GM23338 (cell line): ENCODE results near the gene PPM1H. TPM values are rescaled to one million over a fixed set of nuclear protein-coding genes. Genes with fewer than 3 reads are reported as not detected.

ENCODE experiments used
- ATAC-seq: fragments of 200-7000 bp; cut with Tn5 transposase; 3 replicates; pipeline ENCODE4 v1.9.1; 2020
- DNase-seq: peaks from one replicate; pipeline ENCODE4 v3.0.0-alpha.2; 2015; ENCODE audit warnings: low spot score
- H2AFZ ChIP-seq: fragments of 200-600 bp; sonication (generic); 2 replicates; pipeline ENCODE4 v1.8.0; 2016; ENCODE audit warnings: antibody characterized with exemption, mild to moderate bottlenecking, moderate library complexity
- H3F3A ChIP-seq: fragments of 200-600 bp; sonication (generic); replicated peaks from 2 replicates; pipeline ENCODE4 v1.8.0; 2017; ENCODE audit warnings: antibody characterized with exemption, mixed run types, low read depth
- H3K27ac ChIP-seq: fragments of 200-600 bp; sonication (generic); 2 replicates; pipeline ENCODE4 v1.6.1; 2016; ENCODE audit warnings: low read depth
- H3K27me3 ChIP-seq: fragments of 200-600 bp; sonication (generic); 2 replicates; pipeline ENCODE4 v1.8.0; 2016; ENCODE audit warnings: mild to moderate bottlenecking, mixed run types, moderate library complexity; ENCODE audit not compliant: insufficient read depth
- H3K36me3 ChIP-seq: fragments of 200-600 bp; sonication (generic); 2 replicates; pipeline ENCODE4 v1.8.0; 2016; ENCODE audit warnings: mild to moderate bottlenecking; ENCODE audit not compliant: insufficient read depth
- H3K4me1 ChIP-seq: fragments of 200-600 bp; sonication (generic); 2 replicates; pipeline ENCODE4 v1.8.0; 2016; ENCODE audit warnings: mild to moderate bottlenecking, moderate library complexity; ENCODE audit not compliant: insufficient read depth
- H3K4me2 ChIP-seq: fragments of 200-600 bp; sonication (generic); 2 replicates; pipeline ENCODE4 v1.7.1; 2017; ENCODE audit warnings: mixed run types
- H3K4me3 ChIP-seq: fragments of 200-600 bp; sonication (generic); 2 replicates; pipeline ENCODE4 v1.6.1; 2016; ENCODE audit warnings: mixed run types
- H3K79me2 ChIP-seq: fragments of 200-600 bp; sonication (generic); replicated peaks from 2 replicates; pipeline ENCODE4 v1.8.0; 2017; ENCODE audit warnings: mild to moderate bottlenecking; ENCODE audit not compliant: insufficient read depth
- H3K9me2 ChIP-seq: fragments of 200-600 bp; sonication (generic); 2 replicates; pipeline ENCODE4 v1.8.0; 2017; ENCODE audit not compliant: insufficient read depth
- H4K20me1 ChIP-seq: fragments of 200-600 bp; sonication (generic); replicated peaks from 2 replicates; pipeline ENCODE4 v1.8.0; 2017; ENCODE audit warnings: mild to moderate bottlenecking; ENCODE audit not compliant: insufficient read depth
- H3K27ac Mint-ChIP-seq: 2 replicates; pipeline ENCODE4 v1.8.0; 2020; ENCODE audit warnings: inconsistent platforms, mild to moderate bottlenecking, moderate library complexity, mixed read lengths
- H3K27me3 Mint-ChIP-seq: 3 replicates; pipeline ENCODE4 v1.8.0; 2022; ENCODE audit warnings: low read depth, mild to moderate bottlenecking, moderate library complexity, mixed read lengths, inconsistent platforms; ENCODE audit not compliant: insufficient read depth, poor library complexity
- H3K36me3 Mint-ChIP-seq: 3 replicates; pipeline ENCODE4 v1.8.0; 2021; ENCODE audit warnings: low read depth, mild to moderate bottlenecking, inconsistent platforms, moderate library complexity, mixed read lengths
- H3K4me1 Mint-ChIP-seq: 3 replicates; pipeline ENCODE4 v1.8.0; 2020; ENCODE audit warnings: mild to moderate bottlenecking, inconsistent platforms, mixed read lengths
- H3K4me3 Mint-ChIP-seq: 3 replicates; pipeline ENCODE4 v1.8.0; 2021; ENCODE audit warnings: moderate library complexity, mild to moderate bottlenecking, inconsistent platforms, mixed read lengths
- H3K9me3 Mint-ChIP-seq: 3 replicates; pipeline ENCODE4 v1.8.0; 2020; ENCODE audit warnings: moderate library complexity, mild to moderate bottlenecking, inconsistent platforms, mixed read lengths
- CREB1 ChIP-seq: fragments of 250-450 bp; sonication (Bioruptor Pico); IDR thresholded peaks from 2 replicates; pipeline ENCODE4 v1.5.0; 2020; ENCODE audit warnings: low read depth, mild to moderate bottlenecking, moderate library complexity
- CTCF ChIP-seq, 2 experiments: fragments of 200-600 bp in 1 of 2; sonication (generic) in 1 of 2; conservative IDR thresholded peaks; 2 replicates each; pipeline versions ENCODE4 v1.5.1 to v1.6.1; 2016 to 2017; ENCODE audit warnings: antibody characterized with exemption in 2 of 2, low read depth in 2 of 2, mild to moderate bottlenecking in 2 of 2, moderate library complexity in 1 of 2
- ETS1 ChIP-seq: IDR thresholded peaks from 2 replicates; pipeline ENCODE4 v1.6.1; 2016; ENCODE audit warnings: antibody characterized with exemption
- EZH2 ChIP-seq: fragments of 200-600 bp; sonication (generic); IDR thresholded peaks from one replicate; pipeline ENCODE4 v1.8.0; 2017; ENCODE audit warnings: antibody characterized with exemption, mild to moderate bottlenecking, low read depth; ENCODE audit not compliant: unreplicated experiment
- EZH2phosphoT487 ChIP-seq: fragments of 200-600 bp; sonication (generic); IDR thresholded peaks from one replicate; pipeline ENCODE4 v1.8.1; 2018; ENCODE audit warnings: antibody characterized with exemption; ENCODE audit not compliant: unreplicated experiment
- JUNB ChIP-seq: IDR thresholded peaks from one replicate; pipeline ENCODE4 v1.6.1; 2016; ENCODE audit warnings: antibody characterized with exemption; ENCODE audit not compliant: unreplicated experiment
- NANOG ChIP-seq: IDR thresholded peaks from 2 replicates; pipeline ENCODE4 v1.6.1; 2016; ENCODE audit warnings: antibody characterized with exemption, borderline replicate concordance
- POLR2AphosphoS5 ChIP-seq: IDR thresholded peaks from 2 replicates; pipeline ENCODE4 v1.6.1; 2016; ENCODE audit warnings: antibody characterized with exemption, low read depth
- REST ChIP-seq: IDR thresholded peaks from one replicate; pipeline ENCODE4 v1.6.1; 2018; ENCODE audit warnings: antibody characterized with exemption; ENCODE audit not compliant: unreplicated experiment
- STAT1 ChIP-seq: IDR thresholded peaks from one replicate; pipeline ENCODE4 v1.6.1; 2016; ENCODE audit warnings: antibody characterized with exemption; ENCODE audit not compliant: unreplicated experiment
- ZNF114 ChIP-seq: fragments of 250-450 bp; sonication (Bioruptor Pico); IDR thresholded peaks from 2 replicates; pipeline ENCODE4 v1.5.0; 2020; ENCODE audit warnings: mild to moderate bottlenecking, moderate library complexity
- ZNF331 ChIP-seq: fragments of 250-450 bp; sonication (Bioruptor Pico); IDR thresholded peaks from 2 replicates; pipeline ENCODE4 v1.5.0; 2020; ENCODE audit warnings: low read depth, mild to moderate bottlenecking, moderate library complexity
- polyA plus RNA-seq: library from polyadenylated mRNA; unstranded; fragments of >200 nt; fragmentation: Nextera tagmentation; extraction: Ambion mirVana; gene quantifications from 2 replicates; pipeline ENCODE4 v1.2.1, GENCODE V29; 2016
- total RNA-seq: library from RNA; depleted of rRNA; stranded (reverse); fragments of >200 nt; shearing (Covaris generic); gene quantifications from 2 replicates; pipeline ENCODE4 v1.2.3, GENCODE V29; 2014

Gene PPM1H
- total and polyA plus RNA-seq, 2 experiments from 2014 or later = 11.4 to 41.2 TPM

GRCh38 chr12:62670986-62671720 lies 263.8 kb downstream of the PPM1H start:
- no peaks in the 10 kb centered on the region for H3K79me2 ChIP-seq
- no peaks in the 10 kb centered on the region for H3K27me3 Mint-ChIP-seq
- TF ChIP-seq JUNB (no peak), ZNF331 (CRISPR knock-in tag) (no peak), POLR2AphosphoS5 (no peak), STAT1 (no peak), EZH2phosphoT487 (no peak), ETS1 (no peak), CREB1 (CRISPR knock-in tag) (no peak), NANOG (no peak), ZNF114 (CRISPR knock-in tag) (no peak), REST (no peak), EZH2 (no peak)

GRCh38 chr12:62668782-62669181 lies 266.2 kb downstream of the PPM1H start:
- Histone ChIP-seq H3K36me3 (no peaks in the 10 kb centered on the region), H3F3A (no peaks in the 10 kb centered on the region; the same call in 1 of the 2 replicates), H3K79me2 (no peaks in the 10 kb centered on the region), H3K27me3 (no peaks in the 10 kb centered on the region), H3K4me2 (no peak overlapping the region), H4K20me1 (no peaks in the 10 kb centered on the region), H3K27ac (no peak overlapping the region; the same call in 1 of the 2 replicates), H2AFZ (no peak overlapping the region), H3K9me2 (peaks cover 8% of the 10 kb centered on the region; the same call in 1 of the 2 replicates), H3K4me1 (no peaks in the 10 kb centered on the region), H3K4me3 (no peak overlapping the region)
- H3K27me3 Mint-ChIP-seq = no peaks in the 10 kb centered on the region
- peaks cover 18% of the 10 kb centered on the region for H3K36me3 Mint-ChIP-seq
- no peak overlapping the region for H3K4me3 Mint-ChIP-seq
- no peak for DNase-seq
- H3K9me3 Mint-ChIP-seq = no peaks in the 10 kb centered on the region
- H3K27ac Mint-ChIP-seq = peak overlapping the region; percentile 27; the same call in 1 of the 2 replicates
- H3K4me1 Mint-ChIP-seq = peaks cover 16% of the 10 kb centered on the region
- no peak for ATAC-seq
- TF ChIP-seq ZNF114 (CRISPR knock-in tag) (no peak), ZNF331 (CRISPR knock-in tag) (no peak), POLR2AphosphoS5 (no peak), CTCF (conservative IDR thresholded peaks at IDR 0.05; ENCODE audit: low read depth in 2 of 2) (no peak), CREB1 (CRISPR knock-in tag) (no peak), NANOG (no peak), JUNB (no peak), EZH2 (no peak), EZH2phosphoT487 (no peak), ETS1 (no peak), STAT1 (no peak)

More at GRCh38 chr12:62670986-62671720, 263.8 kb downstream of the PPM1H start:
- Histone ChIP-seq H3K36me3 (no peaks in the 10 kb centered on the region), H3K27me3 (no peaks in the 10 kb centered on the region), H3K9me2 (peaks cover 18% of the 10 kb centered on the region), H3K27ac (no peak overlapping the region), H3F3A (no peaks in the 10 kb centered on the region; the same call in 1 of the 2 replicates), H3K4me2 (no peak overlapping the region), H3K4me1 (no peaks in the 10 kb centered on the region), H3K4me3 (no peak overlapping the region), H4K20me1 (no peaks in the 10 kb centered on the region), H2AFZ (no peak overlapping the region)
- no peak for DNase-seq
- Mint-ChIP-seq H3K4me3 (no peak overlapping the region), H3K4me1 (peaks cover 13% of the 10 kb centered on the region), H3K9me3 (peaks cover 8% of the 10 kb centered on the region), H3K27ac (no peak overlapping the region), H3K36me3 (peaks cover 31% of the 10 kb centered on the region)
- ATAC-seq = no peak
